ENCODE data around the gene PHRF1.

DNA sequence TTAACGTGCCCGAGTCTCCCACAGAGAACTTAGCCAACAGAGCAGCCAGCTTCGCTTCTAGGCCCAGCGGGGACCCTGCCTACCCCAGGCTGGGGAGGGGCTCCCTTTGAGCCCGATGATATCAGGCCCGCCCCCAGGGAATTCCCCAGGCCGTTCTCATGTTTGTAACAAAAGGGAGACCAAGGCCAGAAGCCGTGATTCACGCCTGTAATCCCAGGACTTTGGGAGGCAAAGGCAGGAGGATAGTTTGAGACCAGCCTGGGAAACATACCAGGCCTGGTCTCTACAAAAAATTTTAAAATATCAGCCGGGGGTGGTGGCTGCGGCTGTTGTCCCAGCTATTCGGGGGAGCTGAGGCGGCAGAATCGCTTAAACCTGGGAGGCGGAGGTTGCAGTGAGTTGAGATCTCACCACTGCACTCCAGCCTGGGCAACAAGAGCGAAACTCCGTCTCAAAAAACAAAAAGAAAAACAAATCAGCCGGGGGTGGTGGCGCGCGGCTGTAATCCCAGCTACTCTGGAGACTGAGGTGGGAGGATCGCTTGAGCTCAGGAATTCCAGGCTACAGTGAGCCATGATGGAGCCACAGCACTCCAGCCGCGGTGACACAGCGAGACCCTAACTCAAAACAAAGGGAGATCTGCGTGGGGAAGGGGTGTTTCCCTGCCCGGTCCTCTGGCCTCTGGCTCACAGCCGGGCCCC lies 62.5 kb downstream of the PHRF1 start:
- TF ChIP-seq MAX (IDR thresholded peaks at IDR 0.05; ENCODE audit: insufficient read depth, insufficient read length) (no peak), JUN (IDR thresholded peaks at IDR 0.05; ENCODE audit: borderline replicate concordance, insufficient read depth, insufficient read length, low read depth) (no peak), POLR2A (IDR thresholded peaks at IDR 0.05; ENCODE audit: low read depth, low read length) (no peak), EZH2 (IDR thresholded peaks at IDR 0.05; ENCODE audit: borderline replicate concordance, low read depth, low read length, severe bottlenecking) (no peak), POLR2AphosphoS5 (IDR thresholded peaks at IDR 0.05; ENCODE audit: insufficient read depth, low read depth, low read length) (no peak), FOS (IDR thresholded peaks at IDR 0.05; ENCODE audit: borderline replicate concordance, insufficient read depth, low read length) (no peak)
- TF ChIP-seq, protein P1, sequence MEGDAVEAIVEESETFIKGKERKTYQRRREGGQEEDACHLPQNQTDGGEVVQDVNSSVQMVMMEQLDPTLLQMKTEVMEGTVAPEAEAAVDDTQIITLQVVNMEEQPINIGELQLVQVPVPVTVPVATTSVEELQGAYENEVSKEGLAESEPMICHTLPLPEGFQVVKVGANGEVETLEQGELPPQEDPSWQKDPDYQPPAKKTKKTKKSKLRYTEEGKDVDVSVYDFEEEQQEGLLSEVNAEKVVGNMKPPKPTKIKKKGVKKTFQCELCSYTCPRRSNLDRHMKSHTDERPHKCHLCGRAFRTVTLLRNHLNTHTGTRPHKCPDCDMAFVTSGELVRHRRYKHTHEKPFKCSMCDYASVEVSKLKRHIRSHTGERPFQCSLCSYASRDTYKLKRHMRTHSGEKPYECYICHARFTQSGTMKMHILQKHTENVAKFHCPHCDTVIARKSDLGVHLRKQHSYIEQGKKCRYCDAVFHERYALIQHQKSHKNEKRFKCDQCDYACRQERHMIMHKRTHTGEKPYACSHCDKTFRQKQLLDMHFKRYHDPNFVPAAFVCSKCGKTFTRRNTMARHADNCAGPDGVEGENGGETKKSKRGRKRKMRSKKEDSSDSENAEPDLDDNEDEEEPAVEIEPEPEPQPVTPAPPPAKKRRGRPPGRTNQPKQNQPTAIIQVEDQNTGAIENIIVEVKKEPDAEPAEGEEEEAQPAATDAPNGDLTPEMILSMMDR (IDR thresholded peaks at IDR 0.05; ENCODE audit: extremely low read depth in 1 of 2, insufficient read depth in 1 of 2, low read depth in 1 of 2, low read length in 2 of 2): no peak
